ENCODE results near the gene GLB1L3.
A peak's percentile ranks its signal among the peaks of the same experiment; 100 is the strongest.

The GLB1L3 gene, protein sequence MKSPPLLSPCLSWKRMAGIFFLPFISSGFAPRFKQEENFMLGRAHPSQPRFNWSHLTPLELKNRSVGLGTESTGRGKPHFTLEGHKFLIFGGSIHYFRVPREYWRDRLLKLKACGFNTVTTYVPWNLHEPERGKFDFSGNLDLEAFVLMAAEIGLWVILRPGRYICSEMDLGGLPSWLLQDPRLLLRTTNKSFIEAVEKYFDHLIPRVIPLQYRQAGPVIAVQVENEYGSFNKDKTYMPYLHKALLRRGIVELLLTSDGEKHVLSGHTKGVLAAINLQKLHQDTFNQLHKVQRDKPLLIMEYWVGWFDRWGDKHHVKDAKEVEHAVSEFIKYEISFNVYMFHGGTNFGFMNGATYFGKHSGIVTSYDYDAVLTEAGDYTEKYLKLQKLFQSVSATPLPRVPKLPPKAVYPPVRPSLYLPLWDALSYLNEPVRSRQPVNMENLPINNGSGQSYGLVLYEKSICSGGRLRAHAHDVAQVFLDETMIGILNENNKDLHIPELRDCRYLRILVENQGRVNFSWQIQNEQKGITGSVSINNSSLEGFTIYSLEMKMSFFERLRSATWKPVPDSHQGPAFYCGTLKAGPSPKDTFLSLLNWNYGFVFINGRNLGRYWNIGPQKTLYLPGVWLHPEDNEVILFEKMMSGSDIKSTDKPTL

DNA sequence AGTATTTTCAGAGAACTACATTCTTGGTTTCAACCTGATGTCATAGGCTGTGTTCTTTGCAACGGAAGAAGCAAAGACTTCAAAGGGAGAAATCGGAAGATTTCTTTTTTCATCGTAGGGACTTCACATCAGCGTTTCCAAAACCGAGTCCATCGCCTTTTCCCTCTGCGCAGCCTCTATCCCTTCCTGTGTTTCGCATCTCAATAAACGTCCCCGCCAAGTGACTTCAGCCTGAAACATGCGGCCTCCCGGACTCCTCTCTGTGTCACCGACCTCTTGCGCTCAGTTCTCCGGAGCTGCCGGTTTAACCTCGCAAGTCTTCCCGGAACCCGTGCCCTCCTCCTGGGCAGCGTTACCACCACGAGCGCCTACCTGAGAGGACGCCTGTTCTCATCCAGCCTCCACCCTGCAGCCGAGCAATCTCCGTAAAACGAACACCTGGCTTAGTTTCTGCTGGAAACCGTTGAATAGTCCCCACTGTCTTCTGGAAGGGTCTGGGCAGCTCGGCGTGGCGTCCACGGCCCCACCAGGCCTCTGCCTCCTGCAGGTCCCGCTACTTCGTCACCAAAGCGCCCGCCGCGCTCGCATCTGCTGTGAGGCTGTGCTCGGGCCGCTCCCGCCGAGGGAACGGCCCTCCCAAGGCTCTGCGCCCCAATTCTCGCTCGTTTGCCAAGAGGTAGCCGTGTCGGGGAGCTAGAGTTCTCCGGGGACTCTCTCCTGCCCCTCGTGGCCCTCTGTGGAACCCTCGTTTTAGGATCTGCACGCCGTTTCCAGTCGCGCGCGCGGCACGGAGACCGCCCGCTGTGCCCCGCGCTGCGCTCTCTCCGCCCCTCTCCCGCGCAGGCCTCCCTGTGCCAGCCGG is at the start of gene GLB1L3:
GLB1L3 (plus strand) TSS at position 846 of the 862 bp plus-strand sequence. CDS start 362 bp downstream, outside the sequence.
- peak; percentile 49 to 71 for DNase-seq (ENCODE audit: low read depth in 1 of 2, low spot score in 1 of 2)

DNA sequence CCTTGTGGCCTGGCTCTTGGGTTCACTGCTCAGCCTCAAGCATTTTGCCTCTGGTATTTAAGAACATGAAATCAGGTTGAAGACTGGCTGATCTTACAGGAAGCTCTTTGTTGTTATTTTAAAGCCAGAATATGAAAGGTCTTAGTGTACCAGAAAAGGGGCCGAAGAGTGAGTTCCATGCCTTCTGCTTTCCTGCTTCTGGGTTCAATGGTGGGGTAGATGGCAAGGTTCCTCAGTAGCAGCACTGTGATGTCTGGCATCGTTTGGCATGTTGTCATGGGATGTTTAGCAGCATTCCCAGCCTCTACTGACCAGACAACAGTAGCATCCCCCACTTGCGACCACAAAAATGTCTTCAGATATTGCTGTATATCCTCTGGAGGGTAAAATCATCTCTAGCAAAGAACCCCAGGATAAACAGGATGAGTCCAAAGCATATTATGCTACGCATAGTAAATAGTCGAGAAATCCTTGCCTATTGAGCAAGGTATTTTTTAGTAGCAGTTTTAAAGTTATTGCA is 49.3 kb upstream of the GLB1L3 start:
- DNase-seq (ENCODE audit: low read depth in 1 of 2, low spot score in 1 of 2) = no peak

DNA sequence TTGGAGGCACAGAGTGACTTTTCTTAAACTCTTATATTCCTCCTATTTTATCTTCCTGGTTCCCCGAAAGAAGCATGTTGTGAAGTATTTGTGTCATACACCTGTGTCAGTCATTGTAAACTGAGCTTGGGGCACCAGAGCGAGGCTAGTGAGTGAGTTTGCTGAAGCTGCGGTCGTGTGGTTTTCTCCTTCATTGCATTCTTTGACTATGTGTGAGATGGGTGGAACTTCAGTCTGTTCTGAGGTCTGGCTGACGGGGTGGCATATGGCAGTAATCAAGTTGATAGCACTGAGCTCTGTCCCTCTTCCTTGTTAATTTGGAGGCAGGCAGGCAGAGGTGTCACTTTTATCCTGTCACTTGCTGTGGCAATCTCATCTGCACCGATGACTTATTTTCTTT is 47.6 kb upstream of the GLB1L3 start:
- DNase-seq (ENCODE audit: low read depth in 1 of 2, low spot score in 1 of 2) = no peak

DNA sequence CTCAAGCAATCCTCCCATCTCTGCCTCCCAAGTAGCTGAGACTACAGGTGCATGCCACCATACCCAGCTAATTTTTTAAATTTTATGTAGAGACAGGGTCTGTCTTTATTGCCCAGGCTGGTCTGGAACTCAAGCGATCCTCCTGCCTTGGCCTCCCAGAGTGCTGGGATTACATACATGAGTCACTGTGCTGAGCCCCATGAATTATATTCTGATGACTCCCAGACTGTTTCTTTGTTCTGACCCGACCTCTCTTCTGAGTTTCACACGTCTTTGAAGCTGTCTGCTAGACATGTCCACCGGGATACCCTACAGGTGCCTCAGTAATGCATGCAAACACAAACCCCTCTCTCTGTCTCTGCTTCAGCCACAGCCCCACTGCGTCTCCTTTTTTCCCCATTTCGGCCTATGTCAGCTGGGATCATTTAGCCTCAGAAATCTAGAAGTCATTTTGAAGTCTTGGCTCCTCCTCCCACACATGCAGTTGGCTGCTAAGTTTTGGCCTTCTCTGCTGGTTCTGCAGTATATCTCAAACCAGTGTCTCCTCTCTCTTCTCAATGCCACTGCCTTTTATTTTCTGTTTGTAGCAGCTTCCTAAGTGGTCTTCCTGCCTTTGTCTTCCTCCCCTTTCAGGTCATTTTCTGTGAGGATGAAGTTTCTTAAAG is 46.9 kb upstream of the GLB1L3 start:
- no peak for DNase-seq (ENCODE audit: low read depth in 1 of 2, low spot score in 1 of 2)

DNA sequence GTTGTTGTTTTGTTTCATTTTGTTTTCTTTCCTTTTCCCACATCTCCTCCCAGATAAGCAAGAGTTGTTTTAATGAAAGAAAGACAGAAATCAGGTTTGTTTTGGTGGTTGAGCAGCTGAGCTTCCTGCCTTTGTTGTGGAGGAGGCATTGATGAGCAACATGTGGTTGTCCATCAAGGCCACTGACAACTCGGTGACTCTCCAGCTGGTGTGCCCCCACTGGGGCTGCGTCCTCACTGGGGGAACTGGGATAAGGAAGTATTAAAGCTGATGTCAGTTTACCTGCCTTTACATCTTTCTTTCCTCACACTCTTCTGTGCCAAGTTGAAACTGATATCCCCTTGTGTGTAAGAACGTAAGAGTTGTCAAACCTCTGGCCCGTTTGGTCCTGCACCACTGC is 45.8 kb upstream of the GLB1L3 start:
- DNase-seq (ENCODE audit: low read depth in 1 of 2, low spot score in 1 of 2) = no peak

DNA sequence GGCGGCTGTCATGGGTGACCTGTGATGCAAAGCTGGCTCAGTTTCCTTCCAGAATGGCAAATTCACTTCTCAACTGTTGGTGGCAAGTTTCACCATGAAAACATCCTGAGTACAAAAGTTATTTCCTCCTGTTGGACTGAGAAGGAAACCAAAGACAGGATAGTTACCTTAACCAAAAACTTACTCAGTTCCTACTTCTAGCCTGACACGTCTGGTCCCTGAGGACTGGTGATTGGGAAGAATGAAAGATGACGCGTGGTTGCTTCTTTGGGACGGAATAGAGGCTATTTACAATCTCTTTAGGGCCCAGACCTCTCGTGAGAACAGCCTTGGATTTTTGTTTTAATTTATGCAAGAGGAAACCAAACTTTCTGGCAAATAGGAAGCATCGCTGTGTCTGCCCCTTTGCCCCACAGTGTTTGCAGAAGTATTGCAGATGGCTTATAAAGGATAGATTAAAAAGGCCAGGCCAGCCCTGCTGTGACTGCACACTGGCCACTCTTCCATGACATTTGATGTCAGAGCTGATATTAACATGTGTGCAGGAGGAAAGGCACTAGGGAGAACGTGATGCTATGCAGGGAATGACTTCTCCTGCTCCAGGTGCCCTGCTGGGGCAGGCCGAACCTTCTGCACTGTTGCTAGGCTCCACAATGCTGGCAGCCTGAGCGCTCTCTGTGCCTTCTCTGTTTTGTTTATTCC is 44.1 kb upstream of the GLB1L3 start:
- no peak for DNase-seq (ENCODE audit: low read depth in 1 of 2, low spot score in 1 of 2)

DNA sequence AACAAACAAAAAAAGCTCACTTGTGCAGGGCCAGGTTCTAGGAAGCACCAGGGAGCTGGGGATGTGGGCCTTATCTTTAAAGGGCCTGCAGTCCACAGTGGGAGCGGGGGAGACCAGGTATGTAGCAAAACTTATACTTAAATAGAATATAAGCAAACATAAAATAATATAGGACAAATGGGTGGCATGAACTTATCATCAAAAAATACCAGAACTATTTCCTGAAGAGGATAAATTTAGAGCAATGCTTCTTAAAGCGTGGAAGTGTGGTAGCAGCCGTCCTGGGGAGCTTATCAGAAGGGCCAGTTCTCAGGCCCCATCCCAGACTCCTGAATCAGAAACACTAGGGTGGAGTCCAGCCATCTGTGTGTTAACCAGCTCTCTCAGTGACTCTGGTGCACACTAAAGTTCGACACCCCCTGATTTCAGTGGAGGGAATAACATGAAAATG is 42.4 kb upstream of the GLB1L3 start:
- DNase-seq (ENCODE audit: low read depth in 1 of 2, low spot score in 1 of 2) = no peak

DNA sequence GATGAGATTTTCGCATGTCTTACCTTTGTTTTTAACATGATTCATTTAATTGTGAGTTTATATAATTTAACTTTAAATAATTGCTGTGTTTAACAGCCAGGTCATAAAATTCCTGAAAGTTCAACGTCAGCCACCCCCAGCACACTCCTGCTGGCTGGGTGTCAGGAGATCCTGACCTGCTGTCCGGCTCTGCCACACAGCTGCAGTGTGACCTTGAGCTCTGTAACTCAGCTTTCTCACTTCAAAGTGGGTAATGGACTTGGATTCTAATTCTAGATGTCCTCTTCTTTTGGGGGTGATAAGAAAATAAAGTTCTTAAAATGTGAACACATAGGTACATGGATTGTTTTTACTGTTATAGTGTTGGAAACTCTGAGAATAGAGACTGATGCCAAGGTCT is 40.8 kb upstream of the GLB1L3 start:
- DNase-seq (ENCODE audit: low read depth in 1 of 2, low spot score in 1 of 2) = no peak

DNA sequence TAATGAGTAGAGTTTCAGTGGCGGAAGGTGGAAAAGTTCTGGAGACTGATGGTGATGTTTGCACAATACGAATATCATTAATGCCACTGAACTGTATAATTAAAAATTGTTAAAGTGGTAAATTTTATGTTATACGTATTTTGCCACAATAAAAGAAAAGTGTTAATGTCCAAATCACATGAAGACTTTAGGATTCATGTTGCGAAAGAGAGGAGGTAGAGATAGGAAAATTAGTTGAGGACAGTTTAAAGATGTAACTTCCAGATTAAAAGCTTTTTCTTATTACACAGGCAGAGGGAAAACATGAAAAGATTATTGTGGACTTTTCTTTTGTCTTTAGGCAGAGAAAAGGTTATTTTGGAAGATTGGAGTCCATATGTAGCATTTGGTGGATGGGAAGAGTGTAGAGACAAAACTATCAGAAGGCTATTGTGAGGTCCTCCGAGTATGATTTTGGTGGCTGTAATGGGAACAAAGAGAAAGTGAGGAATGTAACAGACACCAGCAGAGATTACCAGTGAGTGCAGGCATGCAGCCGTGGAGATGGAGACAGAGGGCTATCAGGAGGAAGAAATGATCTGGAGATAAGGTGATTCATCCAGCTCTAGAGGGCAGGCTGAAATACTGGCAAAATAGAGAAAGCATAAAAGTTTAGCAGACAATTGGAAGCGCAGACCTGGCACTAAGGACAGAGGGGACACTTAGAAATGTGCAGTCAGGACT is 39.2 kb upstream of the GLB1L3 start:
- no peak for DNase-seq (ENCODE audit: low read depth in 1 of 2, low spot score in 1 of 2)

DNA sequence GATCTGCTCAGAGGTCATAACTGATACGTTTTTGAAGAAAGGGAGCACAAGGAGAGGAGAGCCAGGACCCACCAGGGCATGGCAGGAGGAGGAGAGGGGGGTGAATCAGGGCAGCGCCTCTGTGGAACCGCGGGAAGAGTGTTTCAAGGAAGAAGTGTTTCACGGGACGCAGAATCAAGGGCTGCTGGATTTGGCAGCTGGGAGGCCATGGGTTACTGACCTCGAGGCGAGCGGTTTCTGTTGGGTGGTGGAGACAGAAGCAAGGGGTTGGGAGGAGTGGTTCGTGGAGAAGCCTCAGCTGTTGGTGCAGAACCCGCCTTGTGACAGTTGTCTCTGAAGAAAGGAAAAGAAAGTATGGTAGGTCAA is 38.6 kb upstream of the GLB1L3 start:
- no peak for DNase-seq (ENCODE audit: low read depth in 1 of 2, low spot score in 1 of 2)

DNA sequence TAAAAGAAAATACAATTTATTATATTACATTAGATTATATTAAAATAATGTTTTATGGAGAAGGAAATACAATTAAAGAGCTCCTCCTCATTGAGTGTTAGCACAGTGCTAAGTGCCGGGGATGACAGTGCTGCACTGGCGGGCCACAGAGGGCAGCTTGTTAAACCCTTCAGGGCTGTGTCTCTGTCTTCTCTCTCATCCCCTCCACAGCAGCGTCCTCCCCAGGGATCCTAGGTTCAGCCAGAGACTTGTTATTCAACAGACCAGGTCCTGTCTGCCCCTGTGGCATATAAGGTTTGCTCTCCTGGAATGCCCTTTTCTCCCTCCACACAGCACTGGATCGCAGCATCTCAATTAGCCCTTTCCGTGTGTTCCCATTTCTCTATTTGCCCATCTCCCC is 37.2 kb upstream of the GLB1L3 start:
- no peak for DNase-seq (ENCODE audit: low read depth in 1 of 2, low spot score in 1 of 2)

DNA sequence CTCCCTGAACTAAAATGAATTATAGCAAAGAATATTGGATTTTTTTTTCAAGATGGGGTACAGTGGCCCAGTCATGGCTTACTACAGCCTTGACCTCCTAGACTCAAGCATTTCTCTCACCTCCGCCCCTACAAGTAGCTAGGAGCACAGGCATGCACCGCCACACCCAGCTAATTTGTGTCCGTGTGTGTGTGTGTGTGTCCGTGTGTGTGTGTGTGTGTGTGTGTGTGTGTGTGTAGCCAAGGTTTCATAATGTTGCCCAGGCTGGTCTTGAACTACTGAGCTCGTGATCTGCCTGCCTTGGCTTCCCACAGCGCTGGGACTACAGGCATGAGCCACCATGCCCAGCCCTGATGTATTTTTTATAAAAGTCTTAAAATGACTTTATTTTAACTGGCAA is 35.6 kb upstream of the GLB1L3 start:
- DNase-seq (ENCODE audit: low read depth in 1 of 2, low spot score in 1 of 2) = no peak

DNA sequence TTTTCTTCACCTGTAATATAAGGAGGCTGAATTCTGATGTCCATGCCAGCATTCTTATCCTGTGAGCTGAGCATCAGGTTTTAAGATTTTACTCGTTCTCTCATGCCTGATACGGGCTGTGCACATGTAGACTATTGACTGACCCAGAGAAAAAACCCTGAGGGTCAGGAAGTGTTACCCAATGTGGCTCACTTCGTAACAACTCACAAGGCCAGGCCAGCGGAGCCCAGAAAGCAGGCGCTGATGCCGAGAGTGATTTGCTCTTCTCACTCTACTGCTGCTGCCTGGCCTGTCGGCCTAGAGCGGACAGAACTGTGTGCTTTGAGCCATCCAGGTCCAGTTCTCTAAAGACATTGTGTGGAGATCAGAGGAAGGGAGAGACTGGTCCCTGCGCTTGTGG is 33.8 kb upstream of the GLB1L3 start:
- DNase-seq (ENCODE audit: low read depth in 1 of 2, low spot score in 1 of 2) = no peak

DNA sequence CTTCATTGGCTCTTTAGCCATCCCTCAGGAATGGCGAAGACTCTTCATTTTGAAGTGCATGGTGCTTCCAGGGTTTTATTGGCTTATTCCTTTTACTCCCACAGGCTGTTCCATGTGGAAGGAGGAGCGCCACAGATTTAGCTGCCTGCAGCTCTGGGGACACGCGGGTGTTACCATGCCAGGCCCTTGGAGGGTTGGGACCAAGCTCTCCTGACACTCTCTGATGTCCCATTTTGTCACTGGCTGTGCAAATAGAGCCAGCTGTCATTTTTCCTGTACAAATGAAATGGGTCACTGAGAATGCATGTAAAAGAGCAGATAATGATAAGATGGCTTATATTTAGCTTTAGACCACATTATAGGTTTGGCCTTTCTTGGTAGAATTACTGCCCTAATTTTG is 32.3 kb upstream of the GLB1L3 start:
- no peak for DNase-seq (ENCODE audit: low read depth in 1 of 2, low spot score in 1 of 2)

DNA sequence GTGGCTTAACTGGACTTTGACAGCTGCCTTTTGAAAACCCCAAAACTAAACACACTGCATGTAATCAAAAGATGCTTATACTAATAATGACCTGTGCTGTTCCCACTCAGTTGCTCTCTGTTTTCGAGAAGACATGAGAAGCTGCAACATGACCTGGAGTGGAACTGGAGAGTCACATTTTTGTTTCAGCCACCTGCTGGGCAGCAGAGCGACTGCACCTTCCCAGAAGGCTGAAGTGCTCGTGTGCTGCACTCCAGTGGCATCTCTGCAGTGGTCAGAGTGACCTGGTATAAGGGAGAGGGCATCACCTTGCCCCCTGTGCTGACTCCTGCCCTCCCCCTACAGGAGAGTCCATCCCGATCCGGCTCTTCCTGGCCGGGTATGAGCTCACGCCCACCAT is 31.6 kb upstream of the GLB1L3 start:
- no peak for DNase-seq (ENCODE audit: low read depth in 1 of 2, low spot score in 1 of 2)

DNA sequence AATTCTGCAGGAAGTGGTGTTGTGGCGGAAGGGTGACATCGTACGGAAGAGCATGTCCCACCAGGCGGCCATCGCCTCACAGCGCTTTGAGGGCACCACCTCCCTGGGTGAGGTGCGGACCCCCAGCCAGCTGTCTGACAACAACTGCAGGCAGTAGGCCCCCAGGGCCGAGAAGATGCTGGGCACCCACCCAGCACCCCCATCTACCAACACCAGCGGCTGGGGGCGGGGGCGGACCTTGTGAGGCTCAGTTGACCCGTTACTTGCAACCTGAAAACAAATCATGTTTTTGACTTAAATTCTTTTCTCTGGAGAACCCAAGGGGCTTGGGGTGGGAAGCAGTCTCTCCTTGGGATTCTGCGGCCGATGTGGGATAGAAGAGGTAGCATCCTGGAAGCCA is 30.7 kb upstream of the GLB1L3 start:
- no peak for DNase-seq (ENCODE audit: low read depth in 1 of 2, low spot score in 1 of 2)

DNA sequence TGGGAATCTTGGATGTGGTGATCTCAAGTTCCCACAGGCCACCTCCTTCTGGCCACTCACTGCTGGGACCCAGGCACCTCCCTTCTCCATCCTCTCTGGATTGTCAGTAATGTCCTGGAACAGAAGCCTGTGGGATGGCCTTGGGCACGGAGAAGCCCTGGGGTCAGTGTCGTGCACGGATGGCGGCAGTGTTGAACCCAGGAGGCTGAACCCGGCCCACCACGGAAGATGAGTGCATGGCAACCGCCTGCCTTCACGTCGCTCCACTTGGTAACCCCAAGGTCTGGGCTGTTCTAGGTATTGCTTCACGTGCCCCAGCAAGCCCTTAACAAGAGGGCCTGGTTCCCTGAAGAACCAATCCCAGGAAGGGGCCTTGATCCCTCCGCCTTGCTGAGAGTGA is 30.1 kb upstream of the GLB1L3 start:
- no peak for DNase-seq (ENCODE audit: low read depth in 1 of 2, low spot score in 1 of 2)

DNA sequence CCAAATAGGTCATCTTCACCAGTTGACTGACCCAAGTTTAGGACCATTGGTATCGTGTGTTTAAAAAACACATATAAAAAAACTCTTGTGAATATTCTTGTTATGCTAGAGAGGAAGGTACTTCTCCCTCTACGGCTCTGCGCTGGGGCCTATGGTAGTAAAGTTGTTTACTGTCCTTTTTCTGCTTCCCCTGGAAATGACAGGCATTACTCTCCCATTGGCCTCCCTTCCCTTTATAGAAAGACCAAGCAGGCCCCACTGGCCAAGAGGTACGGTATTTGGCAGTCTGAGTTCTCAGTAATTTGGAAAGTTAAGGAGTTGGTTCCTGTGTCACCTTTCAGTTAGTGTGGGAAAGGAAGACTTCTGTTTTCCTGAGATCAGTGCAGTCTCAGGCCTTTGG is 29.5 kb upstream of the GLB1L3 start:
- no peak for DNase-seq (ENCODE audit: low read depth in 1 of 2, low spot score in 1 of 2)

DNA sequence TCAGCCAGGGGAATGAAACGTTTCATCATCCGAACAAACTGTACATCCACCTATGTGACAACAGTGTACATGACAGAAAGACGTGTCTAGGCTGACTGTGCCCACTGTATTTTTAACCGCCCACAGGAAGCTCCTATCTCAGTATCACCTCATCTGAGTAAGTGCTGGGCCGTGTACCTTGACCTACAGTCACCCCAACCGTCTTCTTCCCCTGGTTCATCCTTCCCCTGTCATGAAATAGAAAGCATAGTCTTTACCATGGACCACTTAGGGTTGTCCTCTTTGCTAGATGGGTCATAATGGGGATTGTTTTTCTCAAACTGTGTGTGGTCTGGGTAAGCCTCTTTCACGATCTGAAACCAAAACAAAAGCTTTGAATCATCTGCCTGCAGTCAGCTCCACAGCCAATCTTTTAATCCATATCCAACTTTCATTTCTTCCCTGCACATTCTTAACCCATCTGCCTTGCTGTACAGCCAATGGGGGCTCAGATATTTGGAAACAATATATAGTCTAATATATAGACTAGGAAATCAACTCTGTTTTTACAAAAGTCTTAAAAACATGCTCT is 27.2 kb upstream of the GLB1L3 start:
- DNase-seq (ENCODE audit: low read depth in 1 of 2, low spot score in 1 of 2) = no peak
